GM12878 (cell line): ENCODE results near the gene AKAP9. TPM values are rescaled to one million over a fixed set of nuclear protein-coding genes. Genes with fewer than 3 reads are reported as not detected.

ENCODE experiments used
- ATAC-seq: fragments of 200-7000 bp; cut with Tn5 transposase; 3 replicates; pipeline ENCODE4 v1.9.1; 2020; ENCODE audit warnings: mild to moderate bottlenecking, moderate library complexity
- BruUV-seq: library from RNA; stranded (reverse); fragments of 400-500 nt; replicated peaks from 2 replicates; lab custom pipeline; 2021; lab: Mats Ljungman, UMichigan
- CTCF ChIA-PET: fragments of 300-600 bp; sonication (Branson Sonifier 250); formaldehyde crosslinking; extraction: SDS; loops from one replicate; lab custom pipeline; 2021; ENCODE audit warnings: inconsistent platforms; lab: Yijun Ruan, JAX
- POLR2A ChIA-PET: fragments of 350-600 bp; formaldehyde crosslinking; extraction: SDS; loops from one replicate; lab custom pipeline; 2021; ENCODE audit warnings: inconsistent platforms; lab: Charles Lee
- RAD21 ChIA-PET: fragments of 300-600 bp; sonication (Branson Sonifier 250); formaldehyde crosslinking; loops from one replicate; lab custom pipeline; 2023; ENCODE audit warnings: antibody characterized with exemption; ENCODE audit not compliant: unreplicated experiment; lab: Charles Lee
- SMC1A ChIA-PET: fragments of 300-600 bp; sonication (Branson Sonifier 250); formaldehyde crosslinking; loops from one replicate; lab custom pipeline; 2023; ENCODE audit not compliant: unreplicated experiment, uncharacterized antibody; lab: Charles Lee
- DNase-seq: peaks from one replicate; pipeline ENCODE4 v3.0.0-alpha.2; 2011; ENCODE audit warnings: low read depth, low spot score
- FAIRE-seq: peaks from 3 replicates; lab custom pipeline; 2011; peaks lifted over from hg19 to GRCh38; lab: Jason Lieb, UNC
- H2AFZ ChIP-seq: 2 replicates; pipeline ENCODE4 v1.6.0; 2011; ENCODE audit warnings: low read depth, low read length, control low read depth; ENCODE audit not compliant: control insufficient read depth
- H3K27ac ChIP-seq: 2 replicates; pipeline ENCODE4 v1.5.1; 2011; ENCODE audit warnings: control low read depth; ENCODE audit not compliant: control insufficient read depth, insufficient read depth
- H3K27me3 ChIP-seq, 2 experiments: replicated peaks in 1 of 2; 2 replicates each; pipeline versions ENCODE4 v1.6.0 to v1.6.1; 2011; ENCODE audit warnings: low read length in 1 of 2; ENCODE audit not compliant: control insufficient read depth in 2 of 2, insufficient read depth in 2 of 2
- H3K36me3 ChIP-seq, 2 experiments: 2 replicates each; pipeline ENCODE4 v1.5.1; 2011; ENCODE audit warnings: low read length in 1 of 2; ENCODE audit not compliant: control insufficient read depth in 2 of 2, insufficient read depth in 2 of 2
- H3K4me1 ChIP-seq: 2 replicates; pipeline ENCODE4 v1.6.1; 2011; ENCODE audit warnings: mild to moderate bottlenecking, low read length, moderate library complexity, mixed read lengths; ENCODE audit not compliant: control insufficient read depth, insufficient read depth
- H3K4me2 ChIP-seq: 2 replicates; pipeline ENCODE4 v1.6.0; 2011; ENCODE audit warnings: control low read depth; ENCODE audit not compliant: control insufficient read depth, insufficient read depth
- H3K4me3 ChIP-seq: fragments of 200-600 bp; sonication (generic); 2 replicates; pipeline ENCODE4 v1.5.1; 2016
- H3K79me2 ChIP-seq: 2 replicates; pipeline ENCODE4 v1.6.0; 2011; ENCODE audit warnings: low read length; ENCODE audit not compliant: control insufficient read depth, insufficient read depth
- H3K9ac ChIP-seq: 2 replicates; pipeline ENCODE4 v1.8.0; 2011; ENCODE audit warnings: low read length, control low read depth, mixed read lengths; ENCODE audit not compliant: control insufficient read depth, insufficient read depth
- H3K9me3 ChIP-seq: replicated peaks from 3 replicates; pipeline ENCODE4 v1.5.1; 2011; ENCODE audit warnings: mild to moderate bottlenecking, low read length; ENCODE audit not compliant: control insufficient read depth, insufficient read depth
- H4K20me1 ChIP-seq: 2 replicates; pipeline ENCODE4 v1.6.0; 2011; ENCODE audit not compliant: control insufficient read depth, insufficient read depth
- GATAD2B ChIP-seq: fragments of 450-650 bp; conservative IDR thresholded peaks from 2 replicates; pipeline ENCODE4 v1.6.1; 2017; ENCODE audit warnings: low read depth, mild to moderate bottlenecking, moderate library complexity
- HSF1 ChIP-seq: fragments of 150-350 bp; IDR thresholded peaks from 2 replicates; pipeline ENCODE4 v1.6.1; 2014; ENCODE audit warnings: mild to moderate bottlenecking, low read depth, low read length
- IKZF1 ChIP-seq: fragments of 450-650 bp; conservative IDR thresholded peaks from 2 replicates; pipeline ENCODE4 v1.6.1; 2017; ENCODE audit warnings: antibody characterized with exemption, mild to moderate bottlenecking
- IRF4 ChIP-seq: IDR thresholded peaks from 2 replicates; pipeline ENCODE4 v1.6.1; 2011; ENCODE audit warnings: low read depth, low read length
- POU2F2 ChIP-seq: IDR thresholded peaks from 3 replicates; pipeline ENCODE4 v1.6.1; 2011; ENCODE audit warnings: low read depth, mild to moderate bottlenecking, low read length, borderline replicate concordance
- RBBP5 ChIP-seq: fragments of 200-600 bp; sonication (generic); conservative IDR thresholded peaks from 2 replicates; pipeline ENCODE4 v1.6.1; 2016
- RELB ChIP-seq: fragments of 450-650 bp; IDR thresholded peaks from 2 replicates; pipeline ENCODE4 v1.6.1; 2017; ENCODE audit warnings: low read depth, mild to moderate bottlenecking, moderate library complexity
- ZBED1 ChIP-seq: IDR thresholded peaks from 2 replicates; pipeline ENCODE4 v1.6.1; 2016; ENCODE audit warnings: borderline replicate concordance
- ZNF24 ChIP-seq: fragments of 450-650 bp; IDR thresholded peaks from 2 replicates; pipeline ENCODE4 v1.6.1; 2017; ENCODE audit warnings: antibody characterized with exemption, mild to moderate bottlenecking
- ZZZ3 ChIP-seq: IDR thresholded peaks from 2 replicates; pipeline ENCODE4 v1.6.1; 2011; ENCODE audit warnings: low read depth; ENCODE audit not compliant: control insufficient read depth, insufficient read length
- WGBS: methylation state at CpG from one replicate; pipeline ENCODE4 v1.1.6; 2016; ENCODE audit warnings: low lambda C conversion rate; ENCODE audit not compliant: insufficient replicate concordance, insufficient coverage; ENCODE audit errors: missing lambda C conversion rate; 5-methylcytosine and 5-hydroxymethylcytosine counted together
- in situ Hi-C: fragments of 300-500 bp; cut with MboI; formaldehyde crosslinking; loops from 9 replicates; pipeline ENCODE4 v1.14.3; 2018; ENCODE audit warnings: mixed read lengths
- intact Hi-C: fragments of 100-400 bp; cut with micrococcal nuclease; formaldehyde crosslinking; loops from one replicate; pipeline ENCODE4 v1.14.2; 2022; ENCODE audit not compliant: unreplicated experiment
- polyA plus RNA-seq, 11 experiments: library from polyadenylated mRNA; depleted of rRNA in 4 of 11; unstranded in 6 of 11; stranded (reverse) in 5 of 11; fragments of >200 nt; fragmentation: Nextera tagmentation in 4 of 11; fragmentation: Illumina TruSeq in 1 of 11; extraction: Ambion mirVana in 4 of 11; extraction: Trizol in 1 of 11; gene quantifications; 1 replicate in 1 of 11; 2 replicates in 10 of 11; pipeline versions ENCODE4 v1.2.1 to v1.2.3, GENCODE V29; 2011 to 2016; ENCODE audit warnings: inconsistent platforms in 2 of 11, missing spikeins in 2 of 11, low read depth in 1 of 11
- total RNA-seq, 4 experiments: library from RNA; depleted of rRNA in 3 of 4; stranded (reverse); fragments of >200 nt in 3 of 4; fragmentation: Illumina TruSeq in 1 of 4; extraction: Trizol in 1 of 4; gene quantifications; 2 replicates each; pipeline versions ENCODE4 v1.2.1 to v1.2.3, GENCODE V29; 2013 to 2021

Gene AKAP9
- total and polyA plus RNA-seq, 10 of the 15 experiments (the other 5 are each of a cell fraction or from before 2014, with no cell fraction given): 21.1 to 62.8 (median 31.6) TPM

- Histone ChIP-seq H2AFZ (no peak overlapping the region), H3K9ac (no peak overlapping the region), H3K4me3 (no peak overlapping the region), H3K27me3 (no peaks in the 10 kb centered on the region), H3K27ac (no peak overlapping the region), H3K79me2 (no peaks in the 10 kb centered on the region), H3K4me2 (no peak overlapping the region), H3K9me3 (no peaks in the 10 kb centered on the region; the same call in 2 of the 3 replicates), H4K20me1 (no peaks in the 10 kb centered on the region), H3K36me3 (peaks cover 2 to 12% of the 10 kb centered on the region in 2 experiments; a peak in 3 of 4 replicates), H3K4me1 (peaks cover 9% of the 10 kb centered on the region)
- in situ Hi-C loops (no loop called here), intact Hi-C loops (no loop called here)
- RAD21 ChIA-PET: interaction anchor here (0.6 kb wide), 1 partner anchor 28 kb away, joined by 3 read pairs; no protein-coding TSS in a partner anchor
- POLR2A ChIA-PET: interaction anchor here (0.6 kb wide), 1 partner anchor 24 kb away, joined by 3 read pairs; no protein-coding TSS in a partner anchor
- CTCF ChIA-PET: interaction anchor here (1.1 to 1.3 kb wide), 2 partner anchors 12 to 18 kb away, joined by 3 read pairs; no protein-coding TSS in a partner anchor
- no peak for TF ChIP-seq GATAD2B
- peak; percentile 53; the same call in 1 of the 2 replicates for TF ChIP-seq ZNF24
- SMC1A ChIA-PET: interaction anchor here (1.5 kb wide), 1 partner anchor 13 kb away, joined by 4 read pairs; no protein-coding TSS in a partner anchor
- no peak for ATAC-seq
- FAIRE-seq: no peak
- BruUV-seq: no TSS peak
- DNase-seq: no peak
- 98% methylated on average over 2 of the region's 2 CpGs for WGBS
These were observed 59.2 kb downstream of the AKAP9 start for GRCh38 chr7:91999631-92000565.

GRCh38 chr7:92002720-92003119 is 62.1 kb downstream of the AKAP9 start:
- in situ Hi-C loops: no loop called here
- POLR2A ChIA-PET: no interaction called here
- TF ChIP-seq HSF1 (no peak), ZZZ3 (no peak), POU2F2 (no peak), IRF4 (no peak), RBBP5 (no peak), IKZF1 (no peak), RELB (no peak), ZBED1 (no peak)

More at GRCh38 chr7:92002720-92003119, 62.1 kb downstream of the AKAP9 start:
- H3K9ac ChIP-seq: no peak overlapping the region
- no peaks in the 10 kb centered on the region; the same call in 1 of the 3 replicates for H3K9me3 ChIP-seq
- H3K4me2 ChIP-seq: no peak overlapping the region
- DNase-seq: no peak
- H3K4me3 ChIP-seq: no peak overlapping the region
- RAD21 ChIA-PET: no interaction called here
- no peaks in the 10 kb centered on the region for H3K4me1 ChIP-seq
- no peak for FAIRE-seq
- 84% methylated on average over 1 of the region's 1 CpG for WGBS
- CTCF ChIA-PET: interaction anchor here (1.0 to 1.7 kb wide), 4 partner anchors 9 to 444 kb away, joined by 3 to 4 read pairs (median 4); partner anchors contain the start of gene GATAD1
- H3K79me2 ChIP-seq: no peaks in the 10 kb centered on the region
- BruUV-seq: no TSS peak
- ATAC-seq: peak; percentile 41; the same call in 2 of the 3 replicates
- peaks cover 0 to 11% of the 10 kb centered on the region in 2 experiments; a peak in 3 of 4 replicates for H3K36me3 ChIP-seq
- H3K27ac ChIP-seq: no peak overlapping the region
- H3K27me3 ChIP-seq: no peaks in the 10 kb centered on the region
- intact Hi-C loops: no loop called here
- no peak overlapping the region for H2AFZ ChIP-seq
- SMC1A ChIA-PET: no interaction called here
- H4K20me1 ChIP-seq: no peaks in the 10 kb centered on the region
